SK-N-SH (cell line): Measurements from ENCODE around the gene PCLAF.

ENCODE experiments used
- CHD2 ChIP-seq: fragments of 150-350 bp; IDR thresholded peaks from 2 replicates; pipeline ENCODE4 v1.6.1; 2018; ENCODE audit warnings: low read length; ENCODE audit not compliant: partially characterized antibody
- FOXJ3 ChIP-seq: sonication (generic); formaldehyde crosslinking; IDR thresholded peaks from 2 replicates; pipeline ENCODE4 v1.5.1; 2020; ENCODE audit warnings: mild to moderate bottlenecking, missing genetic modification reagents
- IRF3 ChIP-seq: fragments of 150-350 bp; IDR thresholded peaks from 2 replicates; pipeline ENCODE4 v1.6.1; 2016; ENCODE audit warnings: mild to moderate bottlenecking, low read depth, low read length
- NRF1 ChIP-seq: IDR thresholded peaks from 2 replicates; pipeline ENCODE4 v1.6.1; 2012; ENCODE audit warnings: low read depth, mild to moderate bottlenecking, low read length
- TF ChIP-seq, protein P1 (sequence below): fragments of 200-600 bp; sonication (generic); IDR thresholded peaks from 2 replicates; pipeline ENCODE4 v1.6.1; 2017; ENCODE audit warnings: antibody characterized with exemption, mild to moderate bottlenecking, moderate library complexity

DNA sequence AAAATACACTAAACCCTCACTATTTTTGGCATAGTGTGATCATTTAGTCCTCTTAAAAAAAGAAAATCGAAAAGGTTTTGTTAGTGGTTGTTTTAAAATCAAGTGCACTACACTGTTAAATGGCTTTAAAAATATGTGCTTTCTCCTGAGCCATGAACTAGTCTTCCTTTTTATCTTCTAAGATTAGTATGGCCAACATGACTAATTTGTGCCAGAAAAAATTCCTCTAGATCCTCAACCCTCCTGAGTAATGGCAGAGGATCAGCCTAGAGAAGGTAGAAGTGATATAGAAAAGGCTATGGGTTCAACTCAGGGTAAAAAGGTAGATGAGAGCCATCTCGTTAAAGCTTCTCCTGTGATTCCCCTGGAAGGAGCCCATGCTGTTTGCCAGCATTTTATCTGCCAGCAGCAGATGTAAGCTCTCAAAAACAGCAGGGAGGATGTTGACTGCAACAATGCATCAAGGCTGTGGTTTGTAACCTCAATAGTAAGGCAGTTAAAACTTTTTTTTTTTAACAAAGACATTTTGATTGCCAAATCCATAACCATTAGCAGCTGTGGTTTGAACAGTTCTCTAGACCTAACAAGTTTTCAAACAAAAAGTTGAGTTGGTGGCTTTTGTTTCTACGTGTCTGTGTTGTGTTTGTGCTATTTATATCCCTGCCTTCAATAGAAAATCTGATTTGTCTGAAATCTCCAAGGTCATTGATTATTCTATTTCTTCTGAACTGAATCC is 48.9 kb upstream of the PCLAF start:
- TF ChIP-seq, protein P1, sequence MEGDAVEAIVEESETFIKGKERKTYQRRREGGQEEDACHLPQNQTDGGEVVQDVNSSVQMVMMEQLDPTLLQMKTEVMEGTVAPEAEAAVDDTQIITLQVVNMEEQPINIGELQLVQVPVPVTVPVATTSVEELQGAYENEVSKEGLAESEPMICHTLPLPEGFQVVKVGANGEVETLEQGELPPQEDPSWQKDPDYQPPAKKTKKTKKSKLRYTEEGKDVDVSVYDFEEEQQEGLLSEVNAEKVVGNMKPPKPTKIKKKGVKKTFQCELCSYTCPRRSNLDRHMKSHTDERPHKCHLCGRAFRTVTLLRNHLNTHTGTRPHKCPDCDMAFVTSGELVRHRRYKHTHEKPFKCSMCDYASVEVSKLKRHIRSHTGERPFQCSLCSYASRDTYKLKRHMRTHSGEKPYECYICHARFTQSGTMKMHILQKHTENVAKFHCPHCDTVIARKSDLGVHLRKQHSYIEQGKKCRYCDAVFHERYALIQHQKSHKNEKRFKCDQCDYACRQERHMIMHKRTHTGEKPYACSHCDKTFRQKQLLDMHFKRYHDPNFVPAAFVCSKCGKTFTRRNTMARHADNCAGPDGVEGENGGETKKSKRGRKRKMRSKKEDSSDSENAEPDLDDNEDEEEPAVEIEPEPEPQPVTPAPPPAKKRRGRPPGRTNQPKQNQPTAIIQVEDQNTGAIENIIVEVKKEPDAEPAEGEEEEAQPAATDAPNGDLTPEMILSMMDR = no peak
- TF ChIP-seq IRF3 (no peak), CHD2 (no peak), NRF1 (no peak), FOXJ3 (CRISPR knock-in tag) (no peak)
